Measurements from ENCODE around the gene CMIP. TPM values are rescaled to one million over a fixed set of nuclear protein-coding genes. Genes with fewer than 3 reads are reported as not detected.

Gene CMIP
- total RNA-seq, 2 donors from 2014 or later, result 30.1 to 95.1 TPM

- Histone ChIP-seq H3K27me3 (replicated peaks; ENCODE audit: insufficient read depth) (no peaks in the 10 kb centered on the region), H3K4me1 (replicated peaks) (peaks cover 4% of the 10 kb centered on the region), H3K4me3 (no peak overlapping the region), H3K9me3 (no peaks in the 10 kb centered on the region), H3K27ac (no peak overlapping the region), H3K36me3 (no peaks in the 10 kb centered on the region)
- no peak for DNase-seq (ENCODE audit: low spot score)
- TF ChIP-seq CTCF (IDR thresholded peaks at IDR 0.05) (no peak), POLR2AphosphoS5 (IDR thresholded peaks at IDR 0.05) (no peak), POLR2A (IDR thresholded peaks at IDR 0.05) (no peak)
- WGBS, result 72% methylated on average over 24 of the region's 24 CpGs
- intact Hi-C loops (cut with DNase I), result no loop called here
Observed at GRCh38 chr16:81571592-81572385, 127.2 kb downstream of the CMIP start.

GRCh38 chr16:81572386-81573144, 128.0 kb downstream of the CMIP start:
- no peak overlapping the region for H3K4me3 ChIP-seq
- intact Hi-C loops (cut with DNase I), result no loop called here
- TF ChIP-seq CTCF (IDR thresholded peaks at IDR 0.05) (no peak), POLR2A (IDR thresholded peaks at IDR 0.05) (no peak), POLR2AphosphoS5 (IDR thresholded peaks at IDR 0.05) (no peak)
- no peaks in the 10 kb centered on the region for H3K27me3 ChIP-seq (replicated peaks; ENCODE audit: insufficient read depth)
- WGBS, result 91% methylated on average over 20 of the region's 20 CpGs
- no peaks in the 10 kb centered on the region for H3K36me3 ChIP-seq
- no peaks in the 10 kb centered on the region for H3K9me3 ChIP-seq
- H3K27ac ChIP-seq, result no peak overlapping the region
- no peak for DNase-seq (ENCODE audit: low spot score)
- H3K4me1 ChIP-seq (replicated peaks), result peaks cover 4% of the 10 kb centered on the region

- Histone ChIP-seq H3K4me3 (no peak overlapping the region), H3K27me3 (replicated peaks; ENCODE audit: insufficient read depth) (no peaks in the 10 kb centered on the region), H3K27ac (no peak overlapping the region), H3K4me1 (replicated peaks) (peaks cover 4% of the 10 kb centered on the region), H3K36me3 (no peaks in the 10 kb centered on the region), H3K9me3 (no peaks in the 10 kb centered on the region)
- 90% methylated on average over 7 of the region's 7 CpGs for WGBS
- DNase-seq (ENCODE audit: low spot score), result no peak
- TF ChIP-seq POLR2A (IDR thresholded peaks at IDR 0.05), result no peak
- TF ChIP-seq POLR2AphosphoS5 (IDR thresholded peaks at IDR 0.05), result no peak
- TF ChIP-seq CTCF (IDR thresholded peaks at IDR 0.05), result no peak
- intact Hi-C loops (cut with DNase I), result no loop called here
Observed at GRCh38 chr16:81573533-81574020, 129.0 kb downstream of the CMIP start.

DNA sequence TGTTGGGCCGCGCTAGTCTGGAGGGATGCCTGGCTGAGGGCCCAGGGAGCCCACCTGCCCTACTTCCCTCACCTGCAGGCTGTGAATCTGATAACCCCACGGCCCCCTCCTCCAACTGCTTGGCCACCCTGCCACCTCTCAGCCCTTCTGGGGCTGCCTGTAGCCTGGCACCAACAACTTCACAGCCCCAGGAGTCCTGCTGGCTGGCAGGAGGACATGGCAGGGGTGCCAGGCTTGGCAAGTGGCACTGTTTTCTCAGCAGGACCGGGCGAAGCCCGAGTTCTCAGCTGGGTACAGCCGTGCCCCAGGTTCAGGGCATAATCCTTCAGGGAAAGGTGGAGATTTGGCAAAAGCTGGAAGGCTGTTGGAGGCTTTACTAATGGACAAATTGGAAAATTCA, 129.6 kb downstream of the CMIP start:
- WGBS, result 62% methylated on average over 7 of the region's 7 CpGs
- Histone ChIP-seq H3K27me3 (replicated peaks; ENCODE audit: insufficient read depth) (no peaks in the 10 kb centered on the region), H3K4me1 (replicated peaks) (peaks cover 4% of the 10 kb centered on the region), H3K4me3 (no peak overlapping the region), H3K27ac (no peak overlapping the region), H3K9me3 (no peaks in the 10 kb centered on the region), H3K36me3 (no peaks in the 10 kb centered on the region)
- TF ChIP-seq POLR2A (IDR thresholded peaks at IDR 0.05), result no peak
- intact Hi-C loops (cut with DNase I), result no loop called here
- DNase-seq (ENCODE audit: low spot score), result no peak

GRCh38 chr16:81575307-81575706, 130.7 kb downstream of the CMIP start:
- no peaks in the 10 kb centered on the region for H3K27me3 ChIP-seq (replicated peaks; ENCODE audit: insufficient read depth)
- no peak overlapping the region for H3K27ac ChIP-seq
- H3K4me1 ChIP-seq (replicated peaks), result no peaks in the 10 kb centered on the region
- no peak overlapping the region for H3K4me3 ChIP-seq
- TF ChIP-seq POLR2A (IDR thresholded peaks at IDR 0.05), result no peak
- no peak for TF ChIP-seq POLR2AphosphoS5 (IDR thresholded peaks at IDR 0.05)
- TF ChIP-seq CTCF (IDR thresholded peaks at IDR 0.05), result no peak
- WGBS, result 75% methylated on average over 6 of the region's 6 CpGs
- no peak for DNase-seq (ENCODE audit: low spot score)
- H3K9me3 ChIP-seq, result no peaks in the 10 kb centered on the region
- intact Hi-C loops (cut with DNase I), result no loop called here
- no peaks in the 10 kb centered on the region for H3K36me3 ChIP-seq

All from prostate gland (tissue), 2 donors.